Lower leg skin (tissue), 4 donors: ENCODE results near the gene CMSS1. TPM values are rescaled to one million over a fixed set of nuclear protein-coding genes. Genes with fewer than 3 reads are reported as not detected.

Source experiments
- DNase-seq, 2 donors: peaks; one replicate each; pipeline ENCODE4 v3.0.0-alpha.2; 2019; ENCODE audit warnings: low spot score in 2 of 2
- H3K4me3 ChIP-seq: fragments of 200-600 bp; sonication (generic); 2 replicates; pipeline ENCODE4 v1.5.1; 2017; ENCODE audit warnings: mild to moderate bottlenecking, low read depth; ENCODE audit not compliant: poor library complexity, severe bottlenecking
- CTCF ChIP-seq, 3 donors: fragments of 450-650 bp; IDR thresholded peaks; one replicate each; pipeline ENCODE4 v1.5.1; 2016; ENCODE audit warnings: antibody characterized with exemption in 3 of 3, mild to moderate bottlenecking in 3 of 3, moderate library complexity in 2 of 3
- POLR2A ChIP-seq, 2 donors: fragments of 450-650 bp; IDR thresholded peaks; one replicate each; pipeline ENCODE4 v1.6.1; 2016 to 2017; ENCODE audit warnings: antibody characterized with exemption in 2 of 2, mild to moderate bottlenecking in 1 of 2, moderate library complexity in 1 of 2
- WGBS, 2 donors: methylation state at CpG; one replicate each; pipeline ENCODE4 v1.1.5; 2018; 5-methylcytosine and 5-hydroxymethylcytosine counted together
- intact Hi-C: fragments of 100-400 bp; cut with DNase I; formaldehyde crosslinking; loops from one replicate; pipeline ENCODE4 v1.15.0; 2023; ENCODE audit warnings: low total_unique reads
- total RNA-seq, 4 donors: library from RNA; depleted of rRNA; stranded (reverse); fragments of >200 nt; gene quantifications; one replicate each; pipeline ENCODE4 v1.1.0, GENCODE V29; 2016

Gene CMSS1
- total RNA-seq, 4 donors from 2014 or later, result 3.7 to 13.2 (median 7.5) TPM

- no peak overlapping the region for H3K4me3 ChIP-seq
- intact Hi-C loops, result no loop called here
- TF ChIP-seq POLR2A (IDR thresholded peaks at IDR 0.05) (no peak), CTCF (IDR thresholded peaks at IDR 0.05) (no peak)
- 73 to 86% methylated on average over 3 of the region's 3 CpGs for WGBS, 2 donors
- DNase-seq, result no peak
Observed at GRCh38 chr3:99856437-99857220, 39.0 kb downstream of the CMSS1 start.

GRCh38 chr3:99857278-99857677, 39.6 kb downstream of the CMSS1 start:
- DNase-seq, result no peak
- intact Hi-C loops, result no loop called here
- WGBS, 2 donors, result 76 to 87% methylated on average over 1 of the region's 1 CpG
- H3K4me3 ChIP-seq, result no peak overlapping the region
- TF ChIP-seq POLR2A (IDR thresholded peaks at IDR 0.05) (no peak), CTCF (IDR thresholded peaks at IDR 0.05) (no peak)

GRCh38 chr3:99858469-99858868, 40.8 kb downstream of the CMSS1 start:
- no peak for DNase-seq
- intact Hi-C loops, result no loop called here
- H3K4me3 ChIP-seq, result no peak overlapping the region
- WGBS, 2 donors, result 70 to 76% methylated on average over 2 of the region's 2 CpGs
- no peak for TF ChIP-seq CTCF (IDR thresholded peaks at IDR 0.05)
- TF ChIP-seq POLR2A (IDR thresholded peaks at IDR 0.05), result no peak

- WGBS, 2 donors, result 30 to 32% methylated on average over 1 of the region's 1 CpG
- no peak for TF ChIP-seq CTCF (IDR thresholded peaks at IDR 0.05)
- no peak for TF ChIP-seq POLR2A (IDR thresholded peaks at IDR 0.05)
- no peak for DNase-seq
- intact Hi-C loops, result no loop called here
- no peak overlapping the region for H3K4me3 ChIP-seq
Observed at GRCh38 chr3:99859825-99860224, 42.2 kb downstream of the CMSS1 start.

- no peak for DNase-seq
- no peak overlapping the region for H3K4me3 ChIP-seq
- WGBS, 2 donors, result 79 to 93% methylated on average over 1 of the region's 1 CpG
- intact Hi-C loops, result no loop called here
- TF ChIP-seq POLR2A (IDR thresholded peaks at IDR 0.05) (no peak), CTCF (IDR thresholded peaks at IDR 0.05) (no peak)
Observed at GRCh38 chr3:99861216-99861615, 43.6 kb downstream of the CMSS1 start.

GRCh38 chr3:99862208-99862607, 44.5 kb downstream of the CMSS1 start:
- no peak for DNase-seq
- TF ChIP-seq CTCF (IDR thresholded peaks at IDR 0.05) (no peak), POLR2A (IDR thresholded peaks at IDR 0.05) (no peak)
- intact Hi-C loops, result no loop called here
- H3K4me3 ChIP-seq, result no peak overlapping the region
- 66 to 73% methylated on average over 2 of the region's 2 CpGs for WGBS, 2 donors
